Colonic mucosa (tissue), 4 donors: ENCODE measurements around the gene GRAMD1C. TPM values are rescaled to one million over a fixed set of nuclear protein-coding genes. Genes with fewer than 3 reads are reported as not detected.

Experiments used
- DNase-seq: peaks from one replicate; pipeline ENCODE4 v3.0.0-alpha.2; 2020
- H3K27ac ChIP-seq: fragments of 200-600 bp; one replicate; pipeline ENCODE4 v1.8.0; 2021
- H3K27me3 ChIP-seq: fragments of 200-600 bp; one replicate; pipeline ENCODE4 v1.8.0; 2021
- H3K36me3 ChIP-seq: fragments of 200-600 bp; one replicate; pipeline ENCODE4 v1.8.0; 2021
- H3K4me1 ChIP-seq: fragments of 200-600 bp; one replicate; pipeline ENCODE4 v1.8.0; 2021; ENCODE audit warnings: mild to moderate bottlenecking
- H3K4me3 ChIP-seq: fragments of 200-600 bp; one replicate; pipeline ENCODE4 v1.8.0; 2021
- H3K9ac ChIP-seq, 2 donors: one replicate each; pipeline ENCODE4 v1.7.0; 2013; ENCODE audit warnings: control low read depth in 2 of 2, low read depth in 2 of 2, low read length in 2 of 2
- H3K9me3 ChIP-seq: fragments of 200-600 bp; one replicate; pipeline ENCODE4 v1.8.0; 2021
- CTCF ChIP-seq: fragments of 200-600 bp; IDR thresholded peaks from one replicate; pipeline ENCODE4 v1.8.0; 2022; ENCODE audit warnings: antibody characterized with exemption, mild to moderate bottlenecking
- intact Hi-C: fragments of 100-400 bp; cut with DNase I; formaldehyde crosslinking; loops from one replicate; pipeline ENCODE4 v1.14.1; 2022
- total RNA-seq, 2 donors: library from RNA; stranded (reverse); fragmentation: NEBNext Ultra II Directional in 1 of 2; extraction: Animal tissue kit (Norgen Biotek cat#: 25700) in 1 of 2; gene quantifications; one replicate each; pipeline ENCODE4 v1.2.1, GENCODE V29; 2021
- donor health status: healthy.
- donor health status: DM: no; HTN: no; CAD: no.
- donor health status: DM: no; HTN: no; CAD: no.

Gene GRAMD1C
- total RNA-seq, 2 donors from 2014 or later, result 4.1 to 10.2 TPM

- Histone ChIP-seq H3K36me3 (no peaks in the 10 kb centered on the region), H3K4me3 (no peak overlapping the region), H3K27me3 (no peaks in the 10 kb centered on the region), H3K9ac (no peak overlapping the region), H3K9me3 (no peaks in the 10 kb centered on the region), H3K4me1 (no peaks in the 10 kb centered on the region), H3K27ac (no peak overlapping the region)
- no peak for DNase-seq
- no peak for TF ChIP-seq CTCF
- intact Hi-C loops, result no loop called here
These were observed 60.3 kb downstream of the GRAMD1C start for GRCh38 chr3:113898892-113899291.

DNA sequence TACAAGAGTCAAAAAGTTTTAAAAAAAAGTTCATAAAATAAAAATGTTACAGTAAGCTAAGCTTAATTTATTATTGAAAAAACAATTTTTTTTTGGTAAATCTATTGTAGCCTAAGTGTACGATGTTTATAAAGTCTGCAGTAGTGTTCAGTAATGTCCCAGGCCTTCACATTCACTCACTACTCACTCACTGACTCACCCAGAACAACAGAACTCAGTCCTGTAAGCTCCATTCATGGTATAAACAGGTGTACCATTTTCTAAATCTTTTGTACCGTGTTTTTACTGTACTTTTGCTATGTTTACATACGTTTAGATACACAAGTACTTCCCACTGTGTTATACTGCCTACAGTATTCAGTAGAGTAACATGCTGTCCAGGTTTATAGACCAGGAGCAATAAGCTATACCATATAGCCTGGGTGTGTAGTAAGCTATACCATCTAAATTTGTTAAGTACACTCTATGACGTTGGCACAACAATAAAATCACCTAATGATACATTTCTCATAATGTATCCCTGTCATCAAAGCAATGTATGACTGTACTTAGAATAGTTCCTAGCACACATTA, 68.1 kb downstream of the GRAMD1C start:
- H3K4me3 ChIP-seq, result no peak overlapping the region
- intact Hi-C loops, result no loop called here
- H3K4me1 ChIP-seq, result no peaks in the 10 kb centered on the region
- H3K36me3 ChIP-seq, result no peaks in the 10 kb centered on the region
- no peak for DNase-seq
- H3K27me3 ChIP-seq, result no peaks in the 10 kb centered on the region
- no peak for TF ChIP-seq CTCF
- peak overlapping the region; percentile 20 for H3K27ac ChIP-seq
- no peaks in the 10 kb centered on the region for H3K9me3 ChIP-seq
- no peak overlapping the region for H3K9ac ChIP-seq

- H3K36me3 ChIP-seq, result no peaks in the 10 kb centered on the region
- intact Hi-C loops, result no loop called here
- H3K27me3 ChIP-seq, result no peaks in the 10 kb centered on the region
- H3K9me3 ChIP-seq, result no peaks in the 10 kb centered on the region
- H3K4me1 ChIP-seq, result no peaks in the 10 kb centered on the region
- no peak overlapping the region for H3K27ac ChIP-seq
- H3K4me3 ChIP-seq, result no peak overlapping the region
- no peak for DNase-seq
- H3K9ac ChIP-seq, result no peak overlapping the region
- TF ChIP-seq CTCF, result no peak
These were observed 69.5 kb downstream of the GRAMD1C start for GRCh38 chr3:113908133-113908532.

- no peak overlapping the region for H3K27ac ChIP-seq
- H3K9me3 ChIP-seq, result no peaks in the 10 kb centered on the region
- no peak overlapping the region for H3K9ac ChIP-seq
- no peak for TF ChIP-seq CTCF
- H3K4me3 ChIP-seq, result no peak overlapping the region
- H3K4me1 ChIP-seq, result no peaks in the 10 kb centered on the region
- DNase-seq, result no peak
- H3K36me3 ChIP-seq, result no peaks in the 10 kb centered on the region
- no peaks in the 10 kb centered on the region for H3K27me3 ChIP-seq
- intact Hi-C loops, result loop anchor here (10.0 kb wide), 1 partner anchor 176 kb away; no protein-coding TSS in a partner anchor
These were observed 72.4 kb downstream of the GRAMD1C start for GRCh38 chr3:113910966-113911365.

DNA sequence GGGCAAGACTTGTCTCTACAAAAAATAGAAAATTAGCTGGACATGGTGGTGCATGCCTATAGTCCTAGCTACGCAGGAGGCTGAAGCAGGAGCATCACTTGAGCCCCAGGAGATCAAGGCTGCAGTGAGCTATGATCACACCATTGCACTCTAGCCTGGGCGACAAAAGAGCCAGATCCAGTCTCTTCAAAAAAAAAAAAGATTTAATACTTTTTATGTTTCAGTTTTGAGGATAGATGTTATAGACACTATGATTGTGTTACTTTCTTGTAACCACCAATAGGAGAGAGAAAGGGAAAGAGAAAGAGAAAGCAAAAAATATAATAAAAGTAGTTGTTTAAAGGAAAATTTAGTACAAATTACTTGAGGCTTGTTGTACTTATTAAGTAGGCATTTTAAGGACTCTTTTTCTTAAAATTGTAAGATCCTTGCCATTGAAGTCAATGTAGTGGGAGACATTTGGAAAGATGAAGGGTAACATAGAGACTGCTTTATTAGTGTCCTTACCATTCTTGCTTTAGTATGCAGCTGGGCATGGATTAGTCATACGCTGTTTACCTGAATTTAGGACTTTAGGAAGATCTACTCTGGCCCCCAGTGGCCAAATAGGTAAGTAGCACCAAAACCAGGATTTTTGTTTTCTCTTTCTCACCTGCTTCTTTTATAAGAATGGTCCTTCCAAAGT, 74.1 kb downstream of the GRAMD1C start:
- no peak overlapping the region for H3K27ac ChIP-seq
- H3K9me3 ChIP-seq, result no peaks in the 10 kb centered on the region
- H3K36me3 ChIP-seq, result no peaks in the 10 kb centered on the region
- no peak overlapping the region for H3K4me3 ChIP-seq
- peak; percentile 46 for TF ChIP-seq CTCF
- peak; percentile 47 for DNase-seq
- no peaks in the 10 kb centered on the region for H3K27me3 ChIP-seq
- no peaks in the 10 kb centered on the region for H3K4me1 ChIP-seq
- H3K9ac ChIP-seq, result no peak overlapping the region
- intact Hi-C loops, result loop anchor here (10.0 kb wide), 1 partner anchor 178 kb away; no protein-coding TSS in a partner anchor
